ENCODE results near the gene PLIN1.
A peak's percentile ranks its signal among the peaks of the same experiment; 100 is the strongest.

The PLIN1 gene

DNA sequence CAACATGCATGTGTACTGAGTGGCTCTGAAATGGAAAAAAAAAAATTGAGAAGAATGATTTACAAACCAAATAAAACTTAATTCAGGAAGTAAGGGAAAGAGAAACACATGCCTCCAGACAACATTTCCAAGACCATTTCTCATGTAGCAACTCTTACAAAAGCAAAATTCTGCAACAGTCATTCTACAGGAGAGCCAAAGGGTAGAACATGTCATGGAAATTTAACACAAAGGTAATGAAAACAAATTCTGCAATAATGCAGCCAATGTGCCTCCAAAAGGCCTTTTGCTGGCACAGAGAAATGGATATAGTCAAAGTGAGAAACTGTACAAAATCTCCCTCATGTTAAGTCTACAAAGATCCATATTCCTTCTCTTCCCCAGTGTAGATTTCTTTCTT is 7.4 kb upstream of the PLIN1 start (continued):
- no peak for TF ChIP-seq PRDM10 (tag by site-specific recombination; IDR thresholded peaks at IDR 0.05)

GRCh38 chr15:89685995-89686394 is 6.8 kb upstream of the PLIN1 start:
- no peaks in the 10 kb centered on the region for H3K9me3 ChIP-seq (ENCODE audit: control insufficient read depth, insufficient read depth, low read depth, low read length)
- TF ChIP-seq ZIC2 (tag by site-specific recombination; IDR thresholded peaks at IDR 0.05) (no peak), ZNF391 (tag by site-specific recombination; IDR thresholded peaks at IDR 0.05; ENCODE audit: borderline replicate concordance, low read depth) (no peak), ZNF645 (tag by site-specific recombination; IDR thresholded peaks at IDR 0.05) (no peak), ZNF510 (tag by site-specific recombination; IDR thresholded peaks at IDR 0.05; ENCODE audit: insufficient replicate concordance) (no peak), ZNF596 (tag by site-specific recombination; IDR thresholded peaks at IDR 0.05) (no peak), OSR2 (tag by site-specific recombination; IDR thresholded peaks at IDR 0.05) (no peak), ZNF341 (tag by site-specific recombination; IDR thresholded peaks at IDR 0.05; ENCODE audit: low read depth) (no peak), KLF16 (tag by site-specific recombination; IDR thresholded peaks at IDR 0.05) (no peak), ZNF560 (tag by site-specific recombination; IDR thresholded peaks at IDR 0.05; ENCODE audit: borderline replicate concordance) (no peak), ZNF248 (tag by site-specific recombination; IDR thresholded peaks at IDR 0.05) (no peak)
- TF ChIP-seq, protein P1, sequence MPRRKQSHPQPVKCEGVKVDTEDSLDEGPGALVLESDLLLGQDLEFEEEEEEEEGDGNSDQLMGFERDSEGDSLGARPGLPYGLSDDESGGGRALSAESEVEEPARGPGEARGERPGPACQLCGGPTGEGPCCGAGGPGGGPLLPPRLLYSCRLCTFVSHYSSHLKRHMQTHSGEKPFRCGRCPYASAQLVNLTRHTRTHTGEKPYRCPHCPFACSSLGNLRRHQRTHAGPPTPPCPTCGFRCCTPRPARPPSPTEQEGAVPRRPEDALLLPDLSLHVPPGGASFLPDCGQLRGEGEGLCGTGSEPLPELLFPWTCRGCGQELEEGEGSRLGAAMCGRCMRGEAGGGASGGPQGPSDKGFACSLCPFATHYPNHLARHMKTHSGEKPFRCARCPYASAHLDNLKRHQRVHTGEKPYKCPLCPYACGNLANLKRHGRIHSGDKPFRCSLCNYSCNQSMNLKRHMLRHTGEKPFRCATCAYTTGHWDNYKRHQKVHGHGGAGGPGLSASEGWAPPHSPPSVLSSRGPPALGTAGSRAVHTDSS (tag by site-specific recombination; IDR thresholded peaks at IDR 0.05) = no peak
- no peaks in the 10 kb centered on the region for H3K4me1 ChIP-seq (ENCODE audit: control insufficient read depth, insufficient read depth, low read length)
- H3K36me3 ChIP-seq (ENCODE audit: control insufficient read depth in 2 of 2, insufficient read depth in 1 of 2, low read length in 2 of 2) = peaks cover 15 to 35% of the 10 kb centered on the region in 2 experiments
- H3K4me3 ChIP-seq (ENCODE audit: low read depth, low read length) = no peak overlapping the region
- ChIA-PET CTCF (interaction anchor here (2.3 kb wide), 1 partner anchor 13 kb away, joined by 10 read pairs; no protein-coding TSS in a partner anchor), POLR2A (interaction anchor here (0.6 kb wide), 2 partner anchors 9 to 117 kb away, joined by 4 read pairs; no protein-coding TSS in a partner anchor)
- no peak overlapping the region for H3K27ac ChIP-seq (ENCODE audit: extremely low read depth, low read depth, low read length)

DNA sequence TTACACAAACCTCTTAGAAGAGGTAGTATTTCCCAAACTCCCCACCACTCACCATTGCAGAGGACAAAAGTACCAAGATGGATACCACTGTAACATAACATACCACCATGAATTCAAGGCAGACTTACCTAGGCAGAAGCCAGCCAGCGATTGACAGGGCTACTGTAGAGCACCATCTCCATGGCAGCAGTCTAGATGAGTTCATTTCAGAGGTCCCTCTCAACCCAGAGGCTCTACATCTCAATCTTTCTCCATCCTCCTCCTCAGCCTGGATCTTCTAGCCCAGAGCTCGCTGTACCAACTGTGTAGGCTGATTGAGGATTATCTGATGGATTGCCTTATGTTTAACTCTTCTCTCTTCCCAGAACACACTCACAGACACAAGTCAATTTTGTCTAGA is 2.0 kb upstream of the PLIN1 start:
- Histone ChIP-seq H3K27ac (ENCODE audit: extremely low read depth, low read depth, low read length) (no peak overlapping the region), H3K9me3 (ENCODE audit: control insufficient read depth, insufficient read depth, low read depth, low read length) (no peaks in the 10 kb centered on the region), H3K4me3 (ENCODE audit: low read depth, low read length) (no peak overlapping the region), H3K4me1 (ENCODE audit: control insufficient read depth, insufficient read depth, low read length) (no peaks in the 10 kb centered on the region), H3K36me3 (ENCODE audit: control insufficient read depth in 2 of 2, insufficient read depth in 1 of 2, low read length in 2 of 2) (peaks cover 15 to 33% of the 10 kb centered on the region in 2 experiments)
- TF ChIP-seq MZF1 (tag by site-specific recombination; IDR thresholded peaks at IDR 0.05; ENCODE audit: borderline replicate concordance) = no peak
- TF ChIP-seq ZNF677 (tag by site-specific recombination; IDR thresholded peaks at IDR 0.05) = no peak
- no peak for TF ChIP-seq ZNF510 (tag by site-specific recombination; IDR thresholded peaks at IDR 0.05; ENCODE audit: insufficient replicate concordance)
- TF ChIP-seq, protein P2, sequence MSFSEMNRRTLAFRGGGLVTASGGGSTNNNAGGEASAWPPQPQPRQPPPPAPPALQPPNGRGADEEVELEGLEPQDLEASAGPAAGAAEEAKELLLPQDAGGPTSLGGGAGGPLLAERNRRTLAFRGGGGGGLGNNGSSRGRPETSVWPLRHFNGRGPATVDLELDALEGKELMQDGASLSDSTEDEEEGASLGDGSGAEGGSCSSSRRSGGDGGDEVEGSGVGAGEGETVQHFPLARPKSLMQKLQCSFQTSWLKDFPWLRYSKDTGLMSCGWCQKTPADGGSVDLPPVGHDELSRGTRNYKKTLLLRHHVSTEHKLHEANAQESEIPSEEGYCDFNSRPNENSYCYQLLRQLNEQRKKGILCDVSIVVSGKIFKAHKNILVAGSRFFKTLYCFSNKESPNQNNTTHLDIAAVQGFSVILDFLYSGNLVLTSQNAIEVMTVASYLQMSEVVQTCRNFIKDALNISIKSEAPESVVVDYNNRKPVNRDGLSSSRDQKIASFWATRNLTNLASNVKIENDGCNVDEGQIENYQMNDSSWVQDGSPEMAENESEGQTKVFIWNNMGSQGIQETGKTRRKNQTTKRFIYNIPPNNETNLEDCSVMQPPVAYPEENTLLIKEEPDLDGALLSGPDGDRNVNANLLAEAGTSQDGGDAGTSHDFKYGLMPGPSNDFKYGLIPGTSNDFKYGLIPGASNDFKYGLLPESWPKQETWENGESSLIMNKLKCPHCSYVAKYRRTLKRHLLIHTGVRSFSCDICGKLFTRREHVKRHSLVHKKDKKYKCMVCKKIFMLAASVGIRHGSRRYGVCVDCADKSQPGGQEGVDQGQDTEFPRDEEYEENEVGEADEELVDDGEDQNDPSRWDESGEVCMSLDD (tag by site-specific recombination; IDR thresholded peaks at IDR 0.05) = no peak
- peak; percentile 91 for TF ChIP-seq ZBTB17 (tag by site-specific recombination; IDR thresholded peaks at IDR 0.05)
- CTCF ChIA-PET = interaction anchor here (0.8 to 1.0 kb wide), 2 partner anchors 8 to 10 kb away, joined by 4 to 6 read pairs; partner anchors contain the start of genes PEX11A and WDR93
- POLR2A ChIA-PET = interaction anchor here (1.4 kb wide), 1 partner anchor 9 kb away, joined by 3 read pairs; no protein-coding TSS in a partner anchor
